Measurements from ENCODE around the gene SLAMF1.

- TF ChIP-seq GABPA (IDR thresholded peaks at IDR 0.05; ENCODE audit: low read depth): no peak
- TF ChIP-seq POLR2AphosphoS5 (IDR thresholded peaks at IDR 0.05; ENCODE audit: low read depth): no peak
- TF ChIP-seq REST (IDR thresholded peaks at IDR 0.05; ENCODE audit: insufficient replicate concordance, low read depth): no peak
Measured at GRCh38 chr1:160636547-160636946, 10.3 kb downstream of the SLAMF1 start.
